IMR-90 (cell line): ENCODE measurements around the gene TRPC4AP. TPM values are rescaled to one million over a fixed set of nuclear protein-coding genes. Genes with fewer than 3 reads are reported as not detected.
A peak's percentile ranks its signal among the peaks of the same experiment; 100 is the strongest.

ENCODE experiments used
- ATAC-seq: fragments of 200-7000 bp; cut with Tn5 transposase; 2 replicates; pipeline ENCODE4 v1.9.1; 2020; ENCODE audit warnings: low read depth, mild to moderate bottlenecking, moderate library complexity
- BruUV-seq: library from RNA; stranded (reverse); fragments of 400-500 nt; replicated peaks from 2 replicates; lab custom pipeline; 2021; lab: Mats Ljungman, UMichigan
- CTCF ChIA-PET: fragments of 300-600 bp; formaldehyde crosslinking; extraction: SDS; loops from one replicate; lab custom pipeline; 2021; ENCODE audit warnings: antibody characterized with exemption; lab: Yijun Ruan, JAX
- POLR2A ChIA-PET: fragments of 300-600 bp; sonication (Branson Sonifier 250); formaldehyde crosslinking; loops from one replicate; lab custom pipeline; 2022; ENCODE audit warnings: antibody characterized with exemption; ENCODE audit not compliant: unreplicated experiment; lab: Charles Lee
- DNase-seq: peaks from one replicate; pipeline ENCODE4 v3.0.0; 2013
- H2AFZ ChIP-seq: replicated peaks from 2 replicates; pipeline ENCODE3; 2013; ENCODE audit warnings: low read length, mild to moderate bottlenecking; ENCODE audit not compliant: poor library complexity
- H2AK5ac ChIP-seq: 2 replicates; pipeline ENCODE4 v1.6.1; 2013; ENCODE audit warnings: low read depth, low read length, inconsistent platforms
- H2AK9ac ChIP-seq: replicated peaks from 2 replicates; pipeline ENCODE3; 2013; ENCODE audit warnings: mild to moderate bottlenecking, low read depth, low read length, moderate library complexity; ENCODE audit not compliant: poor library complexity
- H2BK120ac ChIP-seq: 2 replicates; pipeline ENCODE4 v1.6.1; 2013; ENCODE audit warnings: low read depth, low read length, inconsistent platforms
- H2BK15ac ChIP-seq: 3 replicates; pipeline ENCODE4 v1.6.1; 2013; ENCODE audit warnings: low read depth, low read length, inconsistent platforms
- H2BK20ac ChIP-seq: 2 replicates; pipeline ENCODE4 v1.6.1; 2013; ENCODE audit warnings: low read depth, mild to moderate bottlenecking, inconsistent platforms, low read length, moderate library complexity
- H2BK5ac ChIP-seq: 2 replicates; pipeline ENCODE4 v1.6.1; 2013; ENCODE audit warnings: mild to moderate bottlenecking, low read depth, low read length, inconsistent platforms; ENCODE audit not compliant: poor library complexity, severe bottlenecking
- H3K14ac ChIP-seq: replicated peaks from 2 replicates; pipeline ENCODE4 v1.6.1; 2013; ENCODE audit warnings: low read depth, low read length, inconsistent platforms
- H3K18ac ChIP-seq: 2 replicates; pipeline ENCODE4 v1.6.1; 2013; ENCODE audit warnings: low read depth, low read length, control low read depth
- H3K23ac ChIP-seq: 2 replicates; pipeline ENCODE4 v1.6.1; 2013; ENCODE audit warnings: low read depth, low read length, inconsistent platforms
- H3K27ac ChIP-seq: 2 replicates; pipeline ENCODE4 v1.5.1; 2013; ENCODE audit warnings: mild to moderate bottlenecking, control low read depth, low read length; ENCODE audit not compliant: insufficient read depth
- H3K27me3 ChIP-seq: 2 replicates; pipeline ENCODE4 v1.6.1; 2013; ENCODE audit warnings: low read length; ENCODE audit not compliant: control insufficient read depth, insufficient read depth
- H3K36me3 ChIP-seq: 2 replicates; pipeline ENCODE4 v1.6.1; 2013; ENCODE audit warnings: low read length, mixed read lengths; ENCODE audit not compliant: control insufficient read depth, insufficient read depth
- H3K4ac ChIP-seq: 2 replicates; pipeline ENCODE4 v1.6.1; 2013; ENCODE audit warnings: low read depth, low read length, inconsistent platforms
- H3K4me1 ChIP-seq: 2 replicates; pipeline ENCODE4 v1.6.1; 2013; ENCODE audit warnings: low read length, mixed read lengths; ENCODE audit not compliant: control insufficient read depth, insufficient read depth
- H3K4me2 ChIP-seq: 2 replicates; pipeline ENCODE4 v1.6.1; 2013; ENCODE audit warnings: low read depth, mild to moderate bottlenecking, control low read depth, low read length, moderate library complexity
- H3K4me3 ChIP-seq: 2 replicates; pipeline ENCODE4 v1.5.1; 2013; ENCODE audit warnings: low read depth, mild to moderate bottlenecking, control low read depth, low read length, moderate library complexity; ENCODE audit not compliant: insufficient read depth
- H3K56ac ChIP-seq: 2 replicates; pipeline ENCODE4 v1.6.1; 2013; ENCODE audit warnings: low read length, inconsistent platforms; ENCODE audit not compliant: insufficient read depth; ENCODE audit errors: extremely low read depth
- H3K79me1 ChIP-seq, 2 experiments: 2 replicates each; pipeline ENCODE4 v1.6.1; 2013; ENCODE audit warnings: low read length in 2 of 2, inconsistent platforms in 1 of 2, low read depth in 1 of 2
- H3K9ac ChIP-seq: 2 replicates; pipeline ENCODE4 v1.6.1; 2013; ENCODE audit warnings: low read depth, low read length, control low read depth
- H3K9me1 ChIP-seq: 2 replicates; pipeline ENCODE4 v1.6.1; 2013; ENCODE audit warnings: low read length, inconsistent platforms; ENCODE audit not compliant: insufficient read depth
- H3K9me3 ChIP-seq: 2 replicates; pipeline ENCODE4 v1.6.1; 2013; ENCODE audit warnings: low read length; ENCODE audit not compliant: control insufficient read depth, insufficient read depth
- H4K20me1 ChIP-seq: 2 replicates; pipeline ENCODE4 v1.6.1; 2013; ENCODE audit warnings: low read length, inconsistent platforms; ENCODE audit not compliant: insufficient read depth
- H4K5ac ChIP-seq: 2 replicates; pipeline ENCODE4 v1.6.1; 2013; ENCODE audit warnings: mild to moderate bottlenecking, low read depth, low read length, control low read depth
- H4K8ac ChIP-seq, 2 experiments: 2 replicates each; pipeline ENCODE4 v1.6.1; 2013; ENCODE audit warnings: low read depth in 2 of 2, low read length in 2 of 2, control low read depth in 1 of 2, inconsistent platforms in 1 of 2
- H4K91ac ChIP-seq: 2 replicates; pipeline ENCODE4 v1.6.1; 2013; ENCODE audit warnings: low read depth, low read length, inconsistent platforms; ENCODE audit not compliant: insufficient read depth
- BHLHE40 ChIP-seq: fragments of 150-350 bp; IDR thresholded peaks from 2 replicates; pipeline ENCODE4 v1.6.1; 2016; ENCODE audit warnings: mild to moderate bottlenecking, low read depth, low read length
- CEBPB ChIP-seq: IDR thresholded peaks from 2 replicates; pipeline ENCODE4 v1.6.1; 2012; ENCODE audit warnings: low read depth, low read length, improper control_type of control experiment
- CHD1 ChIP-seq: IDR thresholded peaks from 2 replicates; pipeline ENCODE4 v1.6.1; 2012; ENCODE audit warnings: low read depth, low read length, improper control_type of control experiment
- CTCF ChIP-seq: conservative IDR thresholded peaks from 2 replicates; pipeline ENCODE4 v1.5.1; 2012; ENCODE audit warnings: mild to moderate bottlenecking, low read depth, low read length, improper control_type of control experiment
- FOS ChIP-seq: fragments of 150-350 bp; IDR thresholded peaks from 2 replicates; pipeline ENCODE4 v1.6.1; 2016; ENCODE audit warnings: low read depth, low read length
- MAFK ChIP-seq: IDR thresholded peaks from 2 replicates; pipeline ENCODE4 v1.6.1; 2012; ENCODE audit warnings: low read depth, low read length, improper control_type of control experiment
- MAZ ChIP-seq: IDR thresholded peaks from 2 replicates; pipeline ENCODE4 v1.6.1; 2012; ENCODE audit warnings: low read depth, mild to moderate bottlenecking, low read length, improper control_type of control experiment, moderate library complexity, borderline replicate concordance
- MXI1 ChIP-seq: IDR thresholded peaks from 2 replicates; pipeline ENCODE4 v1.6.1; 2012; ENCODE audit warnings: low read depth, mild to moderate bottlenecking, low read length, moderate library complexity, borderline replicate concordance
- NFE2L2 ChIP-seq: fragments of 150-350 bp; IDR thresholded peaks from 2 replicates; pipeline ENCODE4 v1.6.1; 2016; ENCODE audit warnings: low read depth, mild to moderate bottlenecking, low read length
- POLR2A ChIP-seq: IDR thresholded peaks from 2 replicates; pipeline ENCODE4 v1.6.1; 2012; ENCODE audit warnings: mild to moderate bottlenecking, low read depth, low read length
- RAD21 ChIP-seq: IDR thresholded peaks from 2 replicates; pipeline ENCODE4 v1.6.1; 2012; ENCODE audit warnings: low read length, improper control_type of control experiment
- RCOR1 ChIP-seq: IDR thresholded peaks from 2 replicates; pipeline ENCODE4 v1.6.1; 2012; ENCODE audit warnings: mild to moderate bottlenecking, low read length, improper control_type of control experiment; ENCODE audit not compliant: insufficient replicate concordance
- RFX5 ChIP-seq: IDR thresholded peaks from 2 replicates; pipeline ENCODE4 v1.8.0; 2012; ENCODE audit warnings: low read depth, mild to moderate bottlenecking, low read length, moderate library complexity
- WGBS, 2 experiments: methylation state at CpG; one replicate each; pipeline versions ENCODE4 v1.1.5 to v1.1.7; 2013; ENCODE audit warnings: missing lambda C conversion rate in 2 of 2; ENCODE audit not compliant: insufficient read length in 1 of 2; ENCODE audit errors: extremely low coverage in 2 of 2; 5-methylcytosine and 5-hydroxymethylcytosine counted together
- dilution Hi-C: fragments of 300-500 bp; cut with HindIII; formaldehyde crosslinking; loops from one replicate; pipeline ENCODE4 v1.14.3; 2018; ENCODE audit warnings: low sequenced_read_pairs; ENCODE audit not compliant: unreplicated experiment
- in situ Hi-C: fragments of 300-500 bp; cut with MboI; formaldehyde crosslinking; loops from 3 replicates; pipeline ENCODE4 v1.14.3; 2019; ENCODE audit warnings: low sequenced_read_pairs, inconsistent platforms, mixed read lengths
- intact Hi-C: fragments of 100-400 bp; cut with micrococcal nuclease; formaldehyde crosslinking; loops from 2 replicates; pipeline ENCODE4 v1.10.0; 2022
- polyA plus RNA-seq, 3 experiments: library from polyadenylated mRNA; depleted of rRNA; stranded (reverse); fragments of >200 nt; gene quantifications; 2 replicates each; pipeline ENCODE4 v1.2.3, GENCODE V29; 2012; ENCODE audit warnings: low replicate concordance in 1 of 3
- total RNA-seq: library from RNA; depleted of rRNA; stranded (reverse); fragments of >200 nt; gene quantifications from 2 replicates; pipeline ENCODE4 v1.2.3, GENCODE V29; 2012
- TF ChIP-seq, protein P1 (sequence below): fragments of 150-350 bp; IDR thresholded peaks from 2 replicates; pipeline ENCODE4 v1.6.1; 2016; ENCODE audit warnings: low read depth, mild to moderate bottlenecking, low read length, moderate library complexity, borderline replicate concordance
- TF ChIP-seq, protein P2 (sequence below): fragments of 150-350 bp; IDR thresholded peaks from 2 replicates; pipeline ENCODE4 v1.6.1; 2017; ENCODE audit warnings: mild to moderate bottlenecking, antibody characterized with exemption, low read length, low read depth

Gene TRPC4AP
- total and polyA plus RNA-seq, 2 of the 4 experiments (the other 2 are of a cell fraction) = 41.0 to 81.0 TPM

DNA sequence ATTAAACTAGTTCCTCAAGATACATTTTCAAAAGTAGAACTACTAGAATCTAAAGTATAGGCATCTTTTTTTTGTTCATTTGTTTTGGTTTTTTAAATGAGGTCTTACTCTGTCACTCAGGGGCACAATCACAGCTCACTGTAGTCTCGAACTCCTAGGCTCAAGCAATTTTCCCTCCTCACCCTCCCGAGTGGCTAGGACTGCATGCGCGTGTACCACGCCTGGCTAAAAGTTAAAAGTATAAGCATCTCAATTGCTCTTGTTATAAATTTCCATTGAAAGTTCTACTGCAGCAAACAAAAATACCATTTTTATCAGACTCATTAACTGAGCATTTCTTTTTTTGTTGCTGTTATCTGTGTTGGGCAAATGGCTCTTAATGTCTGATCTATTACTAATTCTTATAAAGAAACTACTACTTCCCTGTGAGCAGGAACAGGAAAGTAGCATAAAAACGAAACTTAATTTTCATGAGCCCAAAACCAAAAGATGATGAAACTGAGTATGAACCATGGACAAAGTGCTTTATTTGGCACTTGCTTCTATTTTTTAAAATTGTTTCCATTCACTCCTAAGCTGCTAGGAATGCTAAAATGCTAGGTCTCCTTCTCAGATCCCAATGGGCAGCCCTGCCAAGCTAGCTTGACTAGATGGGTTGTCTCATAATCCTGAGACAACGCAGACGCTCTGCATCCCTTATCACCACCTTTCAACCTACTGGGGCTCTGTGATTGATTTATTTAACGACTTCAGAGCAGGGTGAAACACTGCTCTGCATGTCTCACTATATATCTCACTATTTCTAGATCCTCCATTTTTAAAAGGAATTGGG lies 36.9 kb downstream of the TRPC4AP start:
- H2BK120ac ChIP-seq = no peak overlapping the region
- ATAC-seq = peak; percentile 53
- no peak overlapping the region for H3K4ac ChIP-seq
- H3K56ac ChIP-seq = no peak overlapping the region
- H3K14ac ChIP-seq = peak overlapping the region; percentile 8; the same call in 1 of the 2 replicates
- in situ Hi-C loops (no loop called here), intact Hi-C loops (no loop called here), dilution Hi-C loops (no loop called here)
- no peak overlapping the region for H2AFZ ChIP-seq
- DNase-seq = peak; percentile 38
- peak overlapping the region in 1 of 2 experiments; percentile 19; a peak in 1 of 4 replicates for H4K8ac ChIP-seq
- ChIA-PET POLR2A (no interaction called here), CTCF (no interaction called here)
- no peak overlapping the region for H2BK15ac ChIP-seq
- no peak overlapping the region for H3K27ac ChIP-seq
- 0 out of 2 replicates have a peak overlapping the region, but pooled peaks have one; percentile 9 for H3K23ac ChIP-seq
- no peak overlapping the region for H2BK20ac ChIP-seq
- peaks cover 40% of the 10 kb centered on the region for H4K20me1 ChIP-seq
- H4K91ac ChIP-seq = no peak overlapping the region
- peaks cover 29 to 64% of the 10 kb centered on the region in 2 experiments for H3K79me1 ChIP-seq
- H3K4me3 ChIP-seq = no peak overlapping the region
- no TSS peak for BruUV-seq
- H4K5ac ChIP-seq = no peak overlapping the region
- peaks cover 6% of the 10 kb centered on the region for H3K9me1 ChIP-seq
- peaks cover 15% of the 10 kb centered on the region for H3K36me3 ChIP-seq
- no peaks in the 10 kb centered on the region for H3K27me3 ChIP-seq
- H3K18ac ChIP-seq = no peak overlapping the region
- H3K4me2 ChIP-seq = peak overlapping the region; percentile 66; the same call in 1 of the 2 replicates
- WGBS, 2 experiments = no CpG with 5 or more reads among the region's 9 CpGs
- no peak overlapping the region for H3K9ac ChIP-seq
- no peak overlapping the region for H2AK9ac ChIP-seq
- H3K4me1 ChIP-seq = peaks cover 6% of the 10 kb centered on the region; the same call in 1 of the 2 replicates
- no peak overlapping the region for H2AK5ac ChIP-seq
- H2BK5ac ChIP-seq = peak overlapping the region; percentile 29
- H3K9me3 ChIP-seq = no peaks in the 10 kb centered on the region
- TF ChIP-seq FOS (no peak), MAZ (no peak), MAFK (no peak), BHLHE40 (no peak), CTCF (no peak), MXI1 (no peak), CHD1 (no peak), NFE2L2 (no peak), POLR2A (no peak), RFX5 (no peak), CEBPB (no peak), RAD21 (no peak), RCOR1 (no peak)
- TF ChIP-seq, protein P1, sequence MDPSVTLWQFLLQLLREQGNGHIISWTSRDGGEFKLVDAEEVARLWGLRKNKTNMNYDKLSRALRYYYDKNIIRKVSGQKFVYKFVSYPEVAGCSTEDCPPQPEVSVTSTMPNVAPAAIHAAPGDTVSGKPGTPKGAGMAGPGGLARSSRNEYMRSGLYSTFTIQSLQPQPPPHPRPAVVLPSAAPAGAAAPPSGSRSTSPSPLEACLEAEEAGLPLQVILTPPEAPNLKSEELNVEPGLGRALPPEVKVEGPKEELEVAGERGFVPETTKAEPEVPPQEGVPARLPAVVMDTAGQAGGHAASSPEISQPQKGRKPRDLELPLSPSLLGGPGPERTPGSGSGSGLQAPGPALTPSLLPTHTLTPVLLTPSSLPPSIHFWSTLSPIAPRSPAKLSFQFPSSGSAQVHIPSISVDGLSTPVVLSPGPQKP = no peak
- TF ChIP-seq, protein P2, sequence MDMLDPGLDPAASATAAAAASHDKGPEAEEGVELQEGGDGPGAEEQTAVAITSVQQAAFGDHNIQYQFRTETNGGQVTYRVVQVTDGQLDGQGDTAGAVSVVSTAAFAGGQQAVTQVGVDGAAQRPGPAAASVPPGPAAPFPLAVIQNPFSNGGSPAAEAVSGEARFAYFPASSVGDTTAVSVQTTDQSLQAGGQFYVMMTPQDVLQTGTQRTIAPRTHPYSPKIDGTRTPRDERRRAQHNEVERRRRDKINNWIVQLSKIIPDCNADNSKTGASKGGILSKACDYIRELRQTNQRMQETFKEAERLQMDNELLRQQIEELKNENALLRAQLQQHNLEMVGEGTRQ = no peak
